ENCODE results near the gene PALLD. TPM values are rescaled to one million over a fixed set of nuclear protein-coding genes. Genes with fewer than 3 reads are reported as not detected.

PALLD gene
- total and polyA plus RNA-seq, 2 of the 13 experiments (the other 11 are each of a cell fraction or from before 2014, with no cell fraction given) = 0.50 to 1.5 TPM

- DNase-seq (ENCODE audit: low spot score) = no peak
- Histone ChIP-seq H3K9me3 (ENCODE audit: low read length) (no peaks in the 10 kb centered on the region), H3K4me1 (ENCODE audit: insufficient read depth, low read length) (no peaks in the 10 kb centered on the region), H3K4me2 (ENCODE audit: low read depth, low read length) (no peak overlapping the region), H3K9ac (ENCODE audit: insufficient read depth, low read depth, low read length) (no peak overlapping the region), H3K27ac (ENCODE audit: extremely low read length, insufficient read depth, low read length) (no peak overlapping the region), H3K79me2 (ENCODE audit: insufficient read depth, low read length) (no peaks in the 10 kb centered on the region), H3K36me3 (replicated peaks in 1 of 2; ENCODE audit: control insufficient read depth in 1 of 2, insufficient read depth in 2 of 2, low read length in 2 of 2) (peaks cover 0 to 2% of the 10 kb centered on the region in 2 experiments; a peak in 1 of 5 replicates), H3K4me3 (replicated peaks in 1 of 3; ENCODE audit: insufficient read depth in 1 of 3, low read depth in 2 of 3, low read length in 3 of 3) (no peak overlapping the region), H3K27me3 (ENCODE audit: control insufficient read depth in 1 of 2, insufficient read depth in 2 of 2, low read length in 2 of 2) (no peaks in the 10 kb centered on the region), H2AFZ (ENCODE audit: low read length) (no peak overlapping the region), H4K20me1 (ENCODE audit: insufficient read depth, low read length) (no peaks in the 10 kb centered on the region)
- no peak for FAIRE-seq
- no peak for ATAC-seq
- POLR2A ChIA-PET = no interaction called here
- BruUV-seq (replicated peaks) = no TSS peak
- intact Hi-C loops (cut with micrococcal nuclease; ENCODE audit: unreplicated experiment) = no loop called here
- CTCF ChIA-PET (ENCODE audit: low intra/inter-chr PET ratio, low total read pairs) = no interaction called here
- WGBS (ENCODE audit: low lambda C conversion rate) = 95% methylated on average over 2 of the region's 2 CpGs
- in situ Hi-C loops (cut with HindIII; ENCODE audit: extremely low pct_ligation_motif_present, low pct_unique_long_range_greater_than_20kb) = no loop called here
- TF ChIP-seq HOMEZ (CRISPR knock-in tag; IDR thresholded peaks at IDR 0.05; ENCODE audit: low read depth) (no peak), HCFC1 (IDR thresholded peaks at IDR 0.05; ENCODE audit: low read depth, low read length) (no peak), ZNF672 (CRISPR knock-in tag; IDR thresholded peaks at IDR 0.05) (no peak), ELK4 (CRISPR knock-in tag; IDR thresholded peaks at IDR 0.05; ENCODE audit: borderline replicate concordance) (no peak), MTA1 (CRISPR knock-in tag; IDR thresholded peaks at IDR 0.05; ENCODE audit: borderline replicate concordance) (no peak), CSRNP1 (CRISPR knock-in tag; IDR thresholded peaks at IDR 0.05) (no peak), RARA (CRISPR knock-in tag; IDR thresholded peaks at IDR 0.05) (no peak)
Observed at GRCh38 chr4:168893205-168893604, 396.4 kb downstream of the PALLD start.
